HepG2 (cell line): ENCODE measurements around the gene AGRN. TPM values are rescaled to one million over a fixed set of nuclear protein-coding genes. Genes with fewer than 3 reads are reported as not detected.
A peak's percentile ranks its signal among the peaks of the same experiment; 100 is the strongest.

ENCODE experiments used
- ARID4A ChIP-seq: sonication (generic); formaldehyde crosslinking; IDR thresholded peaks from 2 replicates; pipeline ENCODE4 v1.5.0; 2020; ENCODE audit warnings: mild to moderate bottlenecking, missing genetic modification reagents, borderline replicate concordance
- ARNTL ChIP-seq: sonication (generic); formaldehyde crosslinking; IDR thresholded peaks from 2 replicates; pipeline ENCODE4 v1.4.0; 2020; ENCODE audit warnings: mild to moderate bottlenecking, missing genetic modification reagents
- FOSL2 ChIP-seq: sonication (generic); formaldehyde crosslinking; IDR thresholded peaks from 2 replicates; pipeline ENCODE4 v1.4.0; 2020; ENCODE audit warnings: missing genetic modification reagents
- HNRNPL ChIP-seq: fragments of 200-400 bp; formaldehyde crosslinking; IDR thresholded peaks from 2 replicates; pipeline ENCODE4 v1.6.1; 2017; ENCODE audit warnings: mild to moderate bottlenecking, low read depth, low read length
- IKZF4 ChIP-seq: sonication (generic); formaldehyde crosslinking; IDR thresholded peaks from 2 replicates; pipeline ENCODE4 v1.5.1; 2020; ENCODE audit warnings: borderline replicate concordance, mild to moderate bottlenecking, low read depth, missing genetic modification reagents; ENCODE audit errors: not compliant biosample characterization
- KDM5B ChIP-seq: sonication (generic); formaldehyde crosslinking; IDR thresholded peaks from 2 replicates; pipeline ENCODE4 v1.4.0; 2020; ENCODE audit warnings: missing genetic modification reagents, mild to moderate bottlenecking, borderline replicate concordance
- SOX6 ChIP-seq, 2 experiments: fragments of 450-650 bp in 1 of 2; sonication (generic) in 1 of 2; formaldehyde crosslinking in 1 of 2; IDR thresholded peaks; 2 replicates each; pipeline versions ENCODE4 v1.4.0 to v1.6.1; 2017 to 2020; ENCODE audit warnings: antibody characterized with exemption in 1 of 2, mild to moderate bottlenecking in 1 of 2, missing genetic modification reagents in 1 of 2
- SP1 ChIP-seq, 2 experiments: fragments of 450-650 bp in 1 of 2; sonication (generic) in 1 of 2; formaldehyde crosslinking in 1 of 2; IDR thresholded peaks; 2 replicates each; pipeline versions ENCODE4 v1.4.0 to v1.6.1; 2016 to 2020; ENCODE audit warnings: missing genetic modification reagents in 1 of 2
- ZMYM2 ChIP-seq: sonication (generic); formaldehyde crosslinking; IDR thresholded peaks from 2 replicates; pipeline ENCODE4 v1.8.0; 2022; ENCODE audit warnings: mild to moderate bottlenecking, missing genetic modification reagents
- ZNF572 ChIP-seq: sonication (generic); formaldehyde crosslinking; IDR thresholded peaks from 2 replicates; pipeline ENCODE4 v1.5.1; 2020; ENCODE audit warnings: mild to moderate bottlenecking, missing genetic modification reagents
- ZNF75D ChIP-seq: sonication (generic); formaldehyde crosslinking; IDR thresholded peaks from 2 replicates; pipeline ENCODE4 v1.8.1; 2023; ENCODE audit warnings: missing genetic modification reagents, mild to moderate bottlenecking, borderline replicate concordance
- ZNF883 ChIP-seq: sonication (generic); formaldehyde crosslinking; IDR thresholded peaks from 2 replicates; pipeline ENCODE4 v1.5.1; 2020; ENCODE audit warnings: mild to moderate bottlenecking, missing genetic modification reagents; ENCODE audit errors: not compliant biosample characterization
- polyA plus RNA-seq, 8 experiments: library from polyadenylated mRNA; depleted of rRNA in 3 of 8; stranded (reverse) in 7 of 8; unstranded in 1 of 8; fragments of >200 nt; fragmentation: Illumina TruSeq in 4 of 8; extraction: Trizol in 4 of 8; gene quantifications; 2 replicates each; pipeline versions ENCODE4 v1.2.1 to v1.2.3, GENCODE V29; 2011 to 2016; ENCODE audit warnings: low read depth in 4 of 8, missing spikeins in 1 of 8, mixed read lengths in 1 of 8; ENCODE audit not compliant: insufficient read depth in 1 of 8
- total RNA-seq, 5 experiments: library from RNA; depleted of rRNA; stranded (reverse); fragments of >200 nt; fragmentation: Illumina TruSeq; extraction: Trizol; gene quantifications; 2 replicates each; pipeline ENCODE4 v1.2.3, GENCODE V29; 2016; ENCODE audit warnings: low read depth in 1 of 5
- TF ChIP-seq, protein P1 (sequence below): IDR thresholded peaks from 2 replicates; pipeline ENCODE4 v1.6.1; 2016
- TF ChIP-seq, protein P2 (sequence below): sonication (generic); formaldehyde crosslinking; IDR thresholded peaks from 2 replicates; pipeline ENCODE4 v1.5.1; 2020; ENCODE audit warnings: mild to moderate bottlenecking, missing genetic modification reagents, moderate library complexity
- TF ChIP-seq, protein P3 (sequence below): IDR thresholded peaks from 2 replicates; pipeline ENCODE4 v1.6.1; 2016; ENCODE audit warnings: missing genetic modification reagents, missing compliant biosample characterization

Gene AGRN
- total and polyA plus RNA-seq, 2 of the 13 experiments (the other 11 are each of a cell fraction or from before 2014, with no cell fraction given): 29.8 to 65.2 TPM

- peak; percentile 73; the same call in 1 of the 2 replicates for TF ChIP-seq ARID4A (CRISPR knock-in tag)
- TF ChIP-seq SOX6 (IDR thresholded peaks at IDR 0.05): no peak
- TF ChIP-seq SOX6 (CRISPR knock-in tag; IDR thresholded peaks at IDR 0.05): peak; percentile 82
- peak; percentile 71; the same call in 1 of the 2 replicates for TF ChIP-seq HNRNPL
- TF ChIP-seq, protein P1, sequence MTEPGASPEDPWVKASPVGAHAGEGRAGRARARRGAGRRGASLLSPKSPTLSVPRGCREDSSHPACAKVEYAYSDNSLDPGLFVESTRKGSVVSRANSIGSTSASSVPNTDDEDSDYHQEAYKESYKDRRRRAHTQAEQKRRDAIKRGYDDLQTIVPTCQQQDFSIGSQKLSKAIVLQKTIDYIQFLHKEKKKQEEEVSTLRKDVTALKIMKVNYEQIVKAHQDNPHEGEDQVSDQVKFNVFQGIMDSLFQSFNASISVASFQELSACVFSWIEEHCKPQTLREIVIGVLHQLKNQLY (CRISPR knock-in tag): peak; percentile 69
- TF ChIP-seq KDM5B (CRISPR knock-in tag): peak; percentile 54; the same call in 1 of the 2 replicates
- TF ChIP-seq, protein P2, sequence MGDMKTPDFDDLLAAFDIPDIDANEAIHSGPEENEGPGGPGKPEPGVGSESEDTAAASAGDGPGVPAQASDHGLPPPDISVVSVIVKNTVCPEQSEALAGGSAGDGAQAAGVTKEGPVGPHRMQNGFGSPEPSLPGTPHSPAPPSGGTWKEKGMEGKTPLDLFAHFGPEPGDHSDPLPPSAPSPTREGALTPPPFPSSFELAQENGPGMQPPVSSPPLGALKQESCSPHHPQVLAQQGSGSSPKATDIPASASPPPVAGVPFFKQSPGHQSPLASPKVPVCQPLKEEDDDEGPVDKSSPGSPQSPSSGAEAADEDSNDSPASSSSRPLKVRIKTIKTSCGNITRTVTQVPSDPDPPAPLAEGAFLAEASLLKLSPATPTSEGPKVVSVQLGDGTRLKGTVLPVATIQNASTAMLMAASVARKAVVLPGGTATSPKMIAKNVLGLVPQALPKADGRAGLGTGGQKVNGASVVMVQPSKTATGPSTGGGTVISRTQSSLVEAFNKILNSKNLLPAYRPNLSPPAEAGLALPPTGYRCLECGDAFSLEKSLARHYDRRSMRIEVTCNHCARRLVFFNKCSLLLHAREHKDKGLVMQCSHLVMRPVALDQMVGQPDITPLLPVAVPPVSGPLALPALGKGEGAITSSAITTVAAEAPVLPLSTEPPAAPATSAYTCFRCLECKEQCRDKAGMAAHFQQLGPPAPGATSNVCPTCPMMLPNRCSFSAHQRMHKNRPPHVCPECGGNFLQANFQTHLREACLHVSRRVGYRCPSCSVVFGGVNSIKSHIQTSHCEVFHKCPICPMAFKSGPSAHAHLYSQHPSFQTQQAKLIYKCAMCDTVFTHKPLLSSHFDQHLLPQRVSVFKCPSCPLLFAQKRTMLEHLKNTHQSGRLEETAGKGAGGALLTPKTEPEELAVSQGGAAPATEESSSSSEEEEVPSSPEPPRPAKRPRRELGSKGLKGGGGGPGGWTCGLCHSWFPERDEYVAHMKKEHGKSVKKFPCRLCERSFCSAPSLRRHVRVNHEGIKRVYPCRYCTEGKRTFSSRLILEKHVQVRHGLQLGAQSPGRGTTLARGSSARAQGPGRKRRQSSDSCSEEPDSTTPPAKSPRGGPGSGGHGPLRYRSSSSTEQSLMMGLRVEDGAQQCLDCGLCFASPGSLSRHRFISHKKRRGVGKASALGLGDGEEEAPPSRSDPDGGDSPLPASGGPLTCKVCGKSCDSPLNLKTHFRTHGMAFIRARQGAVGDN (CRISPR knock-in tag): peak; percentile 93
- TF ChIP-seq ZNF572 (CRISPR knock-in tag): peak; percentile 50; the same call in 1 of the 2 replicates
- TF ChIP-seq ZNF883: peak; percentile 40
- peak; percentile 17; the same call in 1 of the 2 replicates for TF ChIP-seq FOSL2
- peak; percentile 25; the same call in 1 of the 2 replicates for TF ChIP-seq ARNTL (CRISPR knock-in tag)
- TF ChIP-seq IKZF4: peak; percentile 1
- TF ChIP-seq ZMYM2 (CRISPR knock-in tag): 0 out of 2 replicates have a peak, but pooled peaks have one; percentile 33
- TF ChIP-seq, protein P3, sequence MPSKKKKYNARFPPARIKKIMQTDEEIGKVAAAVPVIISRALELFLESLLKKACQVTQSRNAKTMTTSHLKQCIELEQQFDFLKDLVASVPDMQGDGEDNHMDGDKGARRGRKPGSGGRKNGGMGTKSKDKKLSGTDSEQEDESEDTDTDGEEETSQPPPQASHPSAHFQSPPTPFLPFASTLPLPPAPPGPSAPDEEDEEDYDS (CRISPR knock-in tag): peak; percentile 83
- no peak for TF ChIP-seq SP1 (IDR thresholded peaks at IDR 0.05)
- TF ChIP-seq SP1 (CRISPR knock-in tag; IDR thresholded peaks at IDR 0.05): peak; percentile 44; the same call in 1 of the 2 replicates
- TF ChIP-seq ZNF75D (CRISPR knock-in tag): no peak
Observed at GRCh38 chr1:1058088-1058905, 38.4 kb downstream of the AGRN start (continued).
